WTC11 (cell line): ENCODE measurements around the gene VSIG2. TPM values are rescaled to one million over a fixed set of nuclear protein-coding genes. Genes with fewer than 3 reads are reported as not detected.
A peak's percentile ranks its signal among the peaks of the same experiment; 100 is the strongest.

Source experiments
- ATAC-seq: fragments of 200-7000 bp; cut with Tn5 transposase; 2 replicates; pipeline ENCODE4 v1.10.0; 2021; ENCODE audit warnings: mild to moderate bottlenecking, moderate library complexity
- CTCF ChIA-PET: fragments of 300-600 bp; sonication (Branson Sonifier 250); formaldehyde crosslinking; loops from one replicate; lab custom pipeline; 2021; ENCODE audit warnings: antibody characterized with exemption; lab: Charles Lee
- POLR2A ChIA-PET: fragments of 350-600 bp; sonication (Branson Sonifier 250); formaldehyde crosslinking; loops from one replicate; lab custom pipeline; 2021; ENCODE audit warnings: antibody characterized with exemption; lab: Charles Lee
- DNase-seq: peaks from one replicate; pipeline ENCODE4 v3.0.0; 2021; ENCODE audit warnings: low spot score
- H3K27ac Mint-ChIP-seq: 2 replicates; pipeline ENCODE4 v1.8.0; 2021; ENCODE audit warnings: mixed read lengths
- H3K27me3 Mint-ChIP-seq: 2 replicates; pipeline ENCODE4 v1.8.0; 2021; ENCODE audit warnings: low read depth, mild to moderate bottlenecking, moderate library complexity, mixed read lengths
- H3K36me3 Mint-ChIP-seq: 2 replicates; pipeline ENCODE4 v1.8.0; 2021; ENCODE audit warnings: mixed read lengths
- H3K4me1 Mint-ChIP-seq: 2 replicates; pipeline ENCODE4 v1.8.0; 2022; ENCODE audit warnings: mixed read lengths
- H3K4me3 Mint-ChIP-seq: 2 replicates; pipeline ENCODE4 v1.8.0; 2021; ENCODE audit warnings: mild to moderate bottlenecking, moderate library complexity, mixed read lengths
- H3K9me3 Mint-ChIP-seq: 2 replicates; pipeline ENCODE4 v1.8.0; 2021; ENCODE audit warnings: mixed read lengths
- CREB1 ChIP-seq: sonication (generic); formaldehyde crosslinking; IDR thresholded peaks from 2 replicates; pipeline ENCODE4 v1.8.0; 2023; ENCODE audit warnings: mild to moderate bottlenecking, missing genetic modification reagents
- GTF2I ChIP-seq: fragments of 250-450 bp; sonication (Bioruptor Pico); conservative IDR thresholded peaks from 2 replicates; pipeline ENCODE4 v1.4.0; 2021; ENCODE audit warnings: mild to moderate bottlenecking
- JAZF1 ChIP-seq: fragments of 250-450 bp; sonication (Bioruptor Pico); IDR thresholded peaks from 2 replicates; pipeline ENCODE4 v1.9.0; 2021; ENCODE audit warnings: moderate library complexity, mild to moderate bottlenecking, inconsistent platforms
- NFYB ChIP-seq: sonication (generic); formaldehyde crosslinking; conservative IDR thresholded peaks from 2 replicates; pipeline ENCODE4 v1.8.0; 2022; ENCODE audit warnings: low read depth, missing genetic modification reagents
- NR3C1 ChIP-seq: sonication (generic); formaldehyde crosslinking; conservative IDR thresholded peaks from 2 replicates; pipeline ENCODE4 v1.8.1; 2023; ENCODE audit warnings: low read depth, mild to moderate bottlenecking, missing genetic modification reagents
- RELA ChIP-seq: sonication (generic); formaldehyde crosslinking; IDR thresholded peaks from 2 replicates; pipeline ENCODE4 v1.8.1; 2022; ENCODE audit warnings: missing genetic modification reagents, mild to moderate bottlenecking, borderline replicate concordance
- SMAD4 ChIP-seq: sonication (generic); formaldehyde crosslinking; IDR thresholded peaks from 2 replicates; pipeline ENCODE4 v1.8.0; 2022; ENCODE audit warnings: mild to moderate bottlenecking, missing genetic modification reagents
- TCF7 ChIP-seq: sonication (generic); formaldehyde crosslinking; IDR thresholded peaks from 2 replicates; pipeline ENCODE4 v1.8.0; 2022; ENCODE audit warnings: mild to moderate bottlenecking, low read depth, missing genetic modification reagents, moderate library complexity
- TEAD4 ChIP-seq: sonication (generic); formaldehyde crosslinking; IDR thresholded peaks from 2 replicates; pipeline ENCODE4 v1.8.0; 2022; ENCODE audit warnings: mild to moderate bottlenecking, missing genetic modification reagents
- ZNF121 ChIP-seq: sonication (generic); formaldehyde crosslinking; IDR thresholded peaks from 2 replicates; pipeline ENCODE4 v1.8.0; 2023; ENCODE audit warnings: missing genetic modification reagents
- ZNF138 ChIP-seq: sonication (generic); formaldehyde crosslinking; conservative IDR thresholded peaks from 2 replicates; pipeline ENCODE4 v1.8.1; 2022; ENCODE audit warnings: mild to moderate bottlenecking, moderate library complexity, missing genetic modification reagents
- ZNF263 ChIP-seq: sonication (generic); formaldehyde crosslinking; IDR thresholded peaks from 2 replicates; pipeline ENCODE4 v1.8.1; 2022; ENCODE audit warnings: low read depth, mild to moderate bottlenecking, moderate library complexity, missing genetic modification reagents
- ZNF317 ChIP-seq: sonication (generic); formaldehyde crosslinking; IDR thresholded peaks from 2 replicates; pipeline ENCODE4 v1.8.1; 2023; ENCODE audit warnings: low read depth, mild to moderate bottlenecking, moderate library complexity, missing genetic modification reagents, borderline replicate concordance
- total RNA-seq: library from RNA; stranded (reverse); gene quantifications from 3 replicates; pipeline ENCODE4 v1.2.3, GENCODE V29; 2021
- TF ChIP-seq, protein P1 (sequence below): sonication (generic); formaldehyde crosslinking; IDR thresholded peaks from 2 replicates; pipeline ENCODE4 v1.8.1; 2022; ENCODE audit warnings: mild to moderate bottlenecking, moderate library complexity, missing genetic modification reagents
- TF ChIP-seq, protein P2 (sequence below): fragments of 250-450 bp; sonication (Bioruptor Pico); conservative IDR thresholded peaks from 2 replicates; pipeline ENCODE4 v1.9.0; 2021; ENCODE audit warnings: mild to moderate bottlenecking
- TF ChIP-seq, protein P3 (sequence below): sonication (generic); formaldehyde crosslinking; IDR thresholded peaks from 2 replicates; pipeline ENCODE4 v1.8.1; 2022; ENCODE audit warnings: low read depth, missing genetic modification reagents, borderline replicate concordance
- TF ChIP-seq, protein P4 (sequence below): sonication (generic); formaldehyde crosslinking; IDR thresholded peaks from 2 replicates; pipeline ENCODE4 v1.8.0; 2022; ENCODE audit warnings: mild to moderate bottlenecking, missing genetic modification reagents
- TF ChIP-seq, protein P5 (sequence below): fragments of 250-450 bp; sonication (Bioruptor Pico); IDR thresholded peaks from 2 replicates; pipeline ENCODE4 v2.1.2; 2022; ENCODE audit warnings: mild to moderate bottlenecking, moderate library complexity
- TF ChIP-seq, protein P6 (sequence below): sonication (generic); formaldehyde crosslinking; conservative IDR thresholded peaks from 2 replicates; pipeline ENCODE4 v1.8.1; 2023; ENCODE audit warnings: mild to moderate bottlenecking, low read depth, missing genetic modification reagents, moderate library complexity

The VSIG2 gene
- total RNA-seq, 1 experiment from 2014 or later = 0.79 TPM

DNA sequence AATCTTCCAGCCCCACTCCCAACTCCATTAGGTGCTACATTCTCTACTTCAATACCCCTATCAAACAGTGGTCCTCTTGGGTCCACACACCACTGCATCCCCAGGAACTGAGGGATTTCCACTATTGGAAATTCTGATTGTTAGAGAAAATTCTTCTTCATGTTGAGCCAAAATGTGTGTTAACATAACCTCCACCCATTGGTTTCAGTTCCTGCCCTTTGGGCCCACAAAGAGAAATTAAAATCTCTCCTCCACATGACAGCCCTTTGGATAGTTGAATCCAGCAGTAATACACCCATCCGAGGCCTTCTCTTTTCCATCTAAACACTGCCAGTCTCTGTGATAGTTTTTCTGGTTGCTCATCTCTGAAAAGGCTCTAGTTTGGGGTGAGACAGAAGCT, 2.1 kb downstream of the VSIG2 start (continued):
- TF ChIP-seq, protein P1, sequence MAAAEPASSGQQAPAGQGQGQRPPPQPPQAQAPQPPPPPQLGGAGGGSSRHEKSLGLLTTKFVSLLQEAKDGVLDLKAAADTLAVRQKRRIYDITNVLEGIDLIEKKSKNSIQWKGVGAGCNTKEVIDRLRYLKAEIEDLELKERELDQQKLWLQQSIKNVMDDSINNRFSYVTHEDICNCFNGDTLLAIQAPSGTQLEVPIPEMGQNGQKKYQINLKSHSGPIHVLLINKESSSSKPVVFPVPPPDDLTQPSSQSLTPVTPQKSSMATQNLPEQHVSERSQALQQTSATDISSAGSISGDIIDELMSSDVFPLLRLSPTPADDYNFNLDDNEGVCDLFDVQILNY (CRISPR knock-in tag) = no peak
- TF ChIP-seq, protein P2, sequence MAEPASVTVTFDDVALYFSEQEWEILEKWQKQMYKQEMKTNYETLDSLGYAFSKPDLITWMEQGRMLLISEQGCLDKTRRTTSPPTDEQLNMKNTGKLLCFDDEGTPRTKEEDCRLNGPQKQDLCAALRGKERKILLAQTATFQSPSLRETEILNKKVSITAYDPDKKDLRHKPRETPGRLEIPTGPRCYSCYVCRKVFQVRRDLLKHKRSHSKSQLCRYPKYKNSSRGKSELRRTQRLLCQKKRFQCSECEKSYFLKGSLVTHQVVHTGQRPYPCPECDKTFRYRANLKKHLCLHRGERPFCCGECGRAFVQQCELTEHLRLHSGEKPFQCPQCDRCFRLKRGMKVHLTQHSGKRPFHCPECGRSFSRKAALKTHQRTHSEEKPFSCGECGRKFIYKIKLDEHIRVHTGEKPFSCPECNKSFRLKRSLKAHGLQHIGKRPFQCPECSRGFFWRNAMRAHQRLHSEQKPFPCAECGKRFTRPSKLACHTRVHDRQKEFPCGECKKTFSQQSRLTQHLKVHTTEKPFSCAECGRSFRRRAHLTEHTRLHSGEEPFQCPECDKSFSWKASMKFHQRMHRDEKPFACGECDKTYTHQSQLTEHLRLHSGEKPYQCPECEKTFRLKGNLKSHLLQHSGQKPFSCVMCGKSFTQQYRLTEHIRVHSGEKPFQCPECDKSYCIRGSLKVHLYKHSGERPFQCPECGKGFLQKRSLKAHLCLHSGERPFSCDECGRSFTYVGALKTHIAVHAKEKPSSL = no peak
- no peak for TF ChIP-seq RELA (CRISPR knock-in tag)
- TF ChIP-seq JAZF1 (CRISPR knock-in tag) = no peak
- no peak for TF ChIP-seq ZNF121 (CRISPR knock-in tag)
- no peak for TF ChIP-seq SMAD4 (CRISPR knock-in tag)
- TF ChIP-seq CREB1 (CRISPR knock-in tag) = no peak
- TF ChIP-seq, all 79 proteins: peak for 0

DNA sequence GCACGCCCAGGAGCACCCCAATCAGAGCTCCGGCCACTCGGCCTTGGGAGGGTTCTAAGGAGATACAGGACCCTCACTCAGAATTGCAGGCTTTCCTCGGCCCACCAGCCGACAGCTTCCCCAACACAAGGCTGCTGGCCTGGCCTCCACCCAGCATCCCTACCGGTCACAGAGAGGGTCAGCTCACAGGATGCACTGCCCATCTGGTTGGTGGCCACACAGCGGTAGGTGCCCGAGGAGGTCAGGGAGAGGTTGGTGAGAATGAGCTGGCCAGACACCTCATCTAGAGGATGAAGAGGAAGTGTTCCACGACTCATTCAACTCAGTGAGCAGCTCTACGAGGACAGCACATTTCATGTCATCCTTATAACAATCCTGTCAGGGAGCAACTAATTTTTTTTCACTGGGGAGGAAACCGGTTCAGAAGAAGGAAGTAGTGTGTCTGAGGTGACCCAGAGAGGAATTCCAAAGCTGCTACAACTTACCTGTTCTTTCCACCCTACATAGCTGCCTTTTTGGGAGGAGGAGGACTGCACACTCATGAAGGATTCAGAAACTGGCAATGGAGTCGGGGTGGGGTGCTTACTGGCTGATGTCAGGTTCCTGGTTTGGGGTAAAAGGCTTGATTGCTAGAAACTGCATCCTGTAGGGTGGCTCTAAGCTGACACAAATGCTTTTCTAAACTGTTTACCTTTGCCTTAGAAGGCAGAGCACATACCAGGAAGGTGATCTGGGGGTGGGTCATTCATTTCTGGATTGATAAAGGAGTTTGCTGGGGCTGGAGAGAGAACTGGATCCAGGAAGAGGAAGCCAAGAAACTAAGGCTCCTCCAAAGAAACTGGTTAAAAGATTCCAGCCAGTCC, 3.3 kb downstream of the VSIG2 start:
- no peak for DNase-seq
- peaks cover 100% of the 10 kb centered on the region for H3K27me3 Mint-ChIP-seq
- CTCF ChIA-PET = interaction anchor here (0.5 to 4.7 kb wide), 3 partner anchors 10 to 1503 kb away, joined by 3 to 70 read pairs (median 3); no protein-coding TSS in a partner anchor
- TF ChIP-seq NFYB = no peak
- no peak for TF ChIP-seq JAZF1 (CRISPR knock-in tag)
- no peak for TF ChIP-seq TCF7 (CRISPR knock-in tag)
- TF ChIP-seq ZNF317 (CRISPR knock-in tag) = no peak
- TF ChIP-seq, protein P3, sequence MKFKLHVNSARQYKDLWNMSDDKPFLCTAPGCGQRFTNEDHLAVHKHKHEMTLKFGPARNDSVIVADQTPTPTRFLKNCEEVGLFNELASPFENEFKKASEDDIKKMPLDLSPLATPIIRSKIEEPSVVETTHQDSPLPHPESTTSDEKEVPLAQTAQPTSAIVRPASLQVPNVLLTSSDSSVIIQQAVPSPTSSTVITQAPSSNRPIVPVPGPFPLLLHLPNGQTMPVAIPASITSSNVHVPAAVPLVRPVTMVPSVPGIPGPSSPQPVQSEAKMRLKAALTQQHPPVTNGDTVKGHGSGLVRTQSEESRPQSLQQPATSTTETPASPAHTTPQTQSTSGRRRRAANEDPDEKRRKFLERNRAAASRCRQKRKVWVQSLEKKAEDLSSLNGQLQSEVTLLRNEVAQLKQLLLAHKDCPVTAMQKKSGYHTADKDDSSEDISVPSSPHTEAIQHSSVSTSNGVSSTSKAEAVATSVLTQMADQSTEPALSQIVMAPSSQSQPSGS (CRISPR knock-in tag) = no peak
- TF ChIP-seq, all 79 proteins: peak for 0
- Mint-ChIP-seq H3K9me3 (no peaks in the 10 kb centered on the region), H3K4me3 (peak overlapping the region; percentile 4; the same call in 1 of the 2 replicates), H3K27ac (no peak overlapping the region), H3K4me1 (peaks cover 45% of the 10 kb centered on the region), H3K36me3 (no peaks in the 10 kb centered on the region)
- POLR2A ChIA-PET = no interaction called here
- no peak for ATAC-seq

DNA sequence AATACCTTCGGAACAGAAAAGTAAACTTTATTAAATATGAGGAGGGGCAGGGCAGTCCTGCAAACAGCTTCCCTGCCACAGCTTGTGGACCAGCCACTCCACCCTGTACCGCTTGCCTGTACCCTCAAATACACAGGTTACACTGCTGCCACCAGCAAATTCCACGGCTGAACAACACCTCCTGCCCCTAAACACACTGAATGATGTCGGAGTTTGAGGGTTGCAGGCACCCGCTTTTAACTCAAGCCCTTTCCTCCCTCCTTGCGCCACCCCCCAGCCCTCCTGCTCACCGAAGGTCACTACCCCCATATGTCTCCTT, 4.0 kb downstream of the VSIG2 start:
- Mint-ChIP-seq H3K4me1 (peaks cover 45% of the 10 kb centered on the region), H3K27me3 (peaks cover 100% of the 10 kb centered on the region), H3K27ac (no peak overlapping the region), H3K4me3 (no peak overlapping the region; the same call in 1 of the 2 replicates), H3K9me3 (no peaks in the 10 kb centered on the region), H3K36me3 (no peaks in the 10 kb centered on the region)
- POLR2A ChIA-PET = no interaction called here
- DNase-seq = no peak
- CTCF ChIA-PET = interaction anchor here (2.0 to 4.7 kb wide), 2 partner anchors 10 to 88 kb away, joined by 15 to 70 read pairs; no protein-coding TSS in a partner anchor
- ATAC-seq = no peak
- TF ChIP-seq, protein P4, sequence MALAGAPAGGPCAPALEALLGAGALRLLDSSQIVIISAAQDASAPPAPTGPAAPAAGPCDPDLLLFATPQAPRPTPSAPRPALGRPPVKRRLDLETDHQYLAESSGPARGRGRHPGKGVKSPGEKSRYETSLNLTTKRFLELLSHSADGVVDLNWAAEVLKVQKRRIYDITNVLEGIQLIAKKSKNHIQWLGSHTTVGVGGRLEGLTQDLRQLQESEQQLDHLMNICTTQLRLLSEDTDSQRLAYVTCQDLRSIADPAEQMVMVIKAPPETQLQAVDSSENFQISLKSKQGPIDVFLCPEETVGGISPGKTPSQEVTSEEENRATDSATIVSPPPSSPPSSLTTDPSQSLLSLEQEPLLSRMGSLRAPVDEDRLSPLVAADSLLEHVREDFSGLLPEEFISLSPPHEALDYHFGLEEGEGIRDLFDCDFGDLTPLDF (CRISPR knock-in tag) = no peak
- TF ChIP-seq ZNF263 (CRISPR knock-in tag) (no peak), NR3C1 (no peak), ZNF138 (CRISPR knock-in tag) (no peak), ZNF317 (CRISPR knock-in tag) (no peak), GTF2I (CRISPR knock-in tag) (no peak), TEAD4 (no peak)
- TF ChIP-seq, protein P5, sequence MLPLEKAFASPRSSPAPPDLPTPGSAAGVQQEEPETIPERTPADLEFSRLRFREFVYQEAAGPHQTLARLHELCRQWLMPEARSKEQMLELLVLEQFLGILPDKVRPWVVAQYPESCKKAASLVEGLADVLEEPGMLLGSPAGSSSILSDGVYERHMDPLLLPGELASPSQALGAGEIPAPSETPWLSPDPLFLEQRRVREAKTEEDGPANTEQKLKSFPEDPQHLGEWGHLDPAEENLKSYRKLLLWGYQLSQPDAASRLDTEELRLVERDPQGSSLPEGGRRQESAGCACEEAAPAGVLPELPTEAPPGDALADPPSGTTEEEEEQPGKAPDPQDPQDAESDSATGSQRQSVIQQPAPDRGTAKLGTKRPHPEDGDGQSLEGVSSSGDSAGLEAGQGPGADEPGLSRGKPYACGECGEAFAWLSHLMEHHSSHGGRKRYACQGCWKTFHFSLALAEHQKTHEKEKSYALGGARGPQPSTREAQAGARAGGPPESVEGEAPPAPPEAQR (CRISPR knock-in tag) = no peak
- TF ChIP-seq, protein P6, sequence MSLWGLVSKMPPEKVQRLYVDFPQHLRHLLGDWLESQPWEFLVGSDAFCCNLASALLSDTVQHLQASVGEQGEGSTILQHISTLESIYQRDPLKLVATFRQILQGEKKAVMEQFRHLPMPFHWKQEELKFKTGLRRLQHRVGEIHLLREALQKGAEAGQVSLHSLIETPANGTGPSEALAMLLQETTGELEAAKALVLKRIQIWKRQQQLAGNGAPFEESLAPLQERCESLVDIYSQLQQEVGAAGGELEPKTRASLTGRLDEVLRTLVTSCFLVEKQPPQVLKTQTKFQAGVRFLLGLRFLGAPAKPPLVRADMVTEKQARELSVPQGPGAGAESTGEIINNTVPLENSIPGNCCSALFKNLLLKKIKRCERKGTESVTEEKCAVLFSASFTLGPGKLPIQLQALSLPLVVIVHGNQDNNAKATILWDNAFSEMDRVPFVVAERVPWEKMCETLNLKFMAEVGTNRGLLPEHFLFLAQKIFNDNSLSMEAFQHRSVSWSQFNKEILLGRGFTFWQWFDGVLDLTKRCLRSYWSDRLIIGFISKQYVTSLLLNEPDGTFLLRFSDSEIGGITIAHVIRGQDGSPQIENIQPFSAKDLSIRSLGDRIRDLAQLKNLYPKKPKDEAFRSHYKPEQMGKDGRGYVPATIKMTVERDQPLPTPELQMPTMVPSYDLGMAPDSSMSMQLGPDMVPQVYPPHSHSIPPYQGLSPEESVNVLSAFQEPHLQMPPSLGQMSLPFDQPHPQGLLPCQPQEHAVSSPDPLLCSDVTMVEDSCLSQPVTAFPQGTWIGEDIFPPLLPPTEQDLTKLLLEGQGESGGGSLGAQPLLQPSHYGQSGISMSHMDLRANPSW (CRISPR knock-in tag) = no peak
- TF ChIP-seq, protein P2 = no peak
